SK-N-SH (cell line): Measurements from ENCODE around the gene WNK2.

Experiments used
- MEF2A ChIP-seq: IDR thresholded peaks from 2 replicates; pipeline ENCODE4 v1.4.0; 2012; ENCODE audit warnings: low read depth, borderline replicate concordance
- POLR2AphosphoS5 ChIP-seq: IDR thresholded peaks from 2 replicates; pipeline ENCODE4 v1.6.1; 2012; ENCODE audit warnings: low read depth, low read length
- RAD21 ChIP-seq: IDR thresholded peaks from 2 replicates; pipeline ENCODE4 v1.6.1; 2012; ENCODE audit warnings: mild to moderate bottlenecking, low read length
- TF ChIP-seq, protein P1 (sequence below): fragments of 200-600 bp; sonication (generic); IDR thresholded peaks from 2 replicates; pipeline ENCODE4 v1.6.1; 2017; ENCODE audit warnings: antibody characterized with exemption, mild to moderate bottlenecking, moderate library complexity

DNA sequence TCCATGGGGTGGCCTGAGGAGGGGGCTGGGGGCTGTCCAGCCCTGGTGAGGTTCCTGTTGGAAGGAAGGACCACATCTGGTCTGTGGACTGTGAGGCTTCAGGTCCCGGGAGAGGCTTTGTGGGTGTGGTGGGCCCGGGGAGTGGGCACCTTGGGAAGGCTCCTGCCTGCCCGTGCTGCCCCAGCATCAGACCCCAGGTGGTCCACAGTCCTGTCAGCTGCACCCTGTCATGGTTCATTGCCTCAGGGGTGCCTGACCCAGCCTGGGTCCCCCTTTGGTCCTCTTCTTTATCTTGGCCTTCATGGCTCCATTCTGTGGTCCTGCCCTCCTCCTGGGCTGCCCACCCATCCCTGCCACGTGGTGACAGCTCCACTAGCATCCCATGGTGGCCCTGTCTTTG lies 36.7 kb downstream of the WNK2 start:
- TF ChIP-seq RAD21 (no peak), POLR2AphosphoS5 (no peak), MEF2A (no peak)
- TF ChIP-seq, protein P1, sequence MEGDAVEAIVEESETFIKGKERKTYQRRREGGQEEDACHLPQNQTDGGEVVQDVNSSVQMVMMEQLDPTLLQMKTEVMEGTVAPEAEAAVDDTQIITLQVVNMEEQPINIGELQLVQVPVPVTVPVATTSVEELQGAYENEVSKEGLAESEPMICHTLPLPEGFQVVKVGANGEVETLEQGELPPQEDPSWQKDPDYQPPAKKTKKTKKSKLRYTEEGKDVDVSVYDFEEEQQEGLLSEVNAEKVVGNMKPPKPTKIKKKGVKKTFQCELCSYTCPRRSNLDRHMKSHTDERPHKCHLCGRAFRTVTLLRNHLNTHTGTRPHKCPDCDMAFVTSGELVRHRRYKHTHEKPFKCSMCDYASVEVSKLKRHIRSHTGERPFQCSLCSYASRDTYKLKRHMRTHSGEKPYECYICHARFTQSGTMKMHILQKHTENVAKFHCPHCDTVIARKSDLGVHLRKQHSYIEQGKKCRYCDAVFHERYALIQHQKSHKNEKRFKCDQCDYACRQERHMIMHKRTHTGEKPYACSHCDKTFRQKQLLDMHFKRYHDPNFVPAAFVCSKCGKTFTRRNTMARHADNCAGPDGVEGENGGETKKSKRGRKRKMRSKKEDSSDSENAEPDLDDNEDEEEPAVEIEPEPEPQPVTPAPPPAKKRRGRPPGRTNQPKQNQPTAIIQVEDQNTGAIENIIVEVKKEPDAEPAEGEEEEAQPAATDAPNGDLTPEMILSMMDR = no peak
